ENCODE data around the gene GNAL.

GNAL gene

GRCh38 chr18:11747731-11748130 lies 58.7 kb downstream of the GNAL start:
- no peak for TF ChIP-seq CTCF (IDR thresholded peaks at IDR 0.05; ENCODE audit: low read depth, low read length)
- in situ Hi-C loops (cut with HindIII; ENCODE audit: low sequenced_read_pairs): no loop called here

GRCh38 chr18:11749305-11749704 lies 60.2 kb downstream of the GNAL start:
- no peak for TF ChIP-seq CTCF (IDR thresholded peaks at IDR 0.05; ENCODE audit: low read depth, low read length)
- H3K4me3 ChIP-seq (ENCODE audit: low read depth, low read length): no peak overlapping the region

More at GRCh38 chr18:11747731-11748130, 58.7 kb downstream of the GNAL start:
- DNase-seq (ENCODE audit: low read depth, low spot score): no peak
- no peak overlapping the region for H3K4me3 ChIP-seq (ENCODE audit: low read depth, low read length)

GRCh38 chr18:11750171-11750570 lies 61.1 kb downstream of the GNAL start:
- in situ Hi-C loops (cut with HindIII; ENCODE audit: low sequenced_read_pairs): no loop called here
- H3K4me3 ChIP-seq (ENCODE audit: low read depth, low read length): no peak overlapping the region
- DNase-seq (ENCODE audit: low read depth, low spot score): no peak
- no peak for TF ChIP-seq CTCF (IDR thresholded peaks at IDR 0.05; ENCODE audit: low read depth, low read length)

More at GRCh38 chr18:11749305-11749704, 60.2 kb downstream of the GNAL start:
- DNase-seq (ENCODE audit: low read depth, low spot score): no peak
- in situ Hi-C loops (cut with HindIII; ENCODE audit: low sequenced_read_pairs): no loop called here

- DNase-seq (ENCODE audit: low read depth, low spot score): no peak
- in situ Hi-C loops (cut with HindIII; ENCODE audit: low sequenced_read_pairs): no loop called here
- no peak for TF ChIP-seq CTCF (IDR thresholded peaks at IDR 0.05; ENCODE audit: low read depth, low read length)
- H3K4me3 ChIP-seq (ENCODE audit: low read depth, low read length): no peak overlapping the region
Measured at GRCh38 chr18:11750581-11751310, 61.7 kb downstream of the GNAL start.

- H3K4me3 ChIP-seq (ENCODE audit: low read depth, low read length): no peak overlapping the region
- TF ChIP-seq CTCF (IDR thresholded peaks at IDR 0.05; ENCODE audit: low read depth, low read length): no peak
- in situ Hi-C loops (cut with HindIII; ENCODE audit: low sequenced_read_pairs): no loop called here
- no peak for DNase-seq (ENCODE audit: low read depth, low spot score)
Measured at GRCh38 chr18:11751341-11752115, 62.5 kb downstream of the GNAL start.

GRCh38 chr18:11752116-11752911 lies 63.2 kb downstream of the GNAL start:
- in situ Hi-C loops (cut with HindIII; ENCODE audit: low sequenced_read_pairs): no loop called here
- no peak for TF ChIP-seq CTCF (IDR thresholded peaks at IDR 0.05; ENCODE audit: low read depth, low read length)
- peak overlapping the region; percentile 15 for H3K4me3 ChIP-seq (ENCODE audit: low read depth, low read length)
- DNase-seq (ENCODE audit: low read depth, low spot score): peak; percentile 32
